Ammon's horn (tissue), 1 donor: ENCODE data around the gene AEBP1.

Experiments used
- DNase-seq: peaks from one replicate; pipeline ENCODE4 v3.0.0-alpha.2; 2016; ENCODE audit warnings: low spot score

AEBP1 gene

GRCh38 chr7:44142028-44142427, 37.9 kb downstream of the AEBP1 start:
- no peak for DNase-seq

GRCh38 chr7:44143646-44144250, 39.6 kb downstream of the AEBP1 start:
- no peak for DNase-seq

- DNase-seq = no peak
These were observed 40.4 kb downstream of the AEBP1 start for GRCh38 chr7:44144426-44144967.

GRCh38 chr7:44144968-44145478, 40.9 kb downstream of the AEBP1 start:
- DNase-seq = no peak

- DNase-seq = no peak
These were observed 41.4 kb downstream of the AEBP1 start for GRCh38 chr7:44145479-44145968.

GRCh38 chr7:44145969-44146911, 42.1 kb downstream of the AEBP1 start:
- peak; percentile 83 for DNase-seq

GRCh38 chr7:44147026-44147991, 43.2 kb downstream of the AEBP1 start:
- no peak for DNase-seq

GRCh38 chr7:44148166-44148565, 44.0 kb downstream of the AEBP1 start:
- no peak for DNase-seq

GRCh38 chr7:44148961-44149536, 44.9 kb downstream of the AEBP1 start:
- DNase-seq = no peak

GRCh38 chr7:44149571-44150465, 45.7 kb downstream of the AEBP1 start:
- DNase-seq = no peak

- DNase-seq = no peak
These were observed 46.3 kb downstream of the AEBP1 start for GRCh38 chr7:44150466-44150832.

- DNase-seq = no peak
These were observed 47.1 kb downstream of the AEBP1 start for GRCh38 chr7:44150966-44151941.

GRCh38 chr7:44151956-44152355, 47.8 kb downstream of the AEBP1 start:
- DNase-seq = no peak

- DNase-seq = no peak
These were observed 49.1 kb downstream of the AEBP1 start for GRCh38 chr7:44152971-44153947.

GRCh38 chr7:44153948-44154335, 49.8 kb downstream of the AEBP1 start:
- no peak for DNase-seq

- DNase-seq = no peak
These were observed 50.6 kb downstream of the AEBP1 start for GRCh38 chr7:44154703-44155102.
